ENCODE measurements around the gene RGS7. TPM values are rescaled to one million over a fixed set of nuclear protein-coding genes. Genes with fewer than 3 reads are reported as not detected.
"Not testable (repeated sequence)": the region's sequence is repeated elsewhere in the genome, so short reads cannot be mapped to it uniquely, and the experiment has no call there.

Gene RGS7
- total RNA-seq, 1 donor from 2014 or later, result 16.0 TPM

GRCh38 chr1:240792915-240793529, 564.0 kb downstream of the RGS7 start:
- no peak for DNase-seq
- TF ChIP-seq CTCF (IDR thresholded peaks at IDR 0.05; ENCODE audit: partially characterized antibody, unreplicated experiment), result no peak
- Mint-ChIP-seq H3K9me3 (ENCODE audit: unreplicated experiment) (no peaks in the 10 kb centered on the region), H3K36me3 (ENCODE audit: unreplicated experiment) (peaks cover 5% of the 10 kb centered on the region), H3K4me1 (ENCODE audit: low read depth, unreplicated experiment) (peaks cover 1% of the 10 kb centered on the region), H3K4me3 (ENCODE audit: unreplicated experiment) (no peak overlapping the region), H3K27me3 (ENCODE audit: unreplicated experiment) (no peaks in the 10 kb centered on the region), H3K27ac (ENCODE audit: unreplicated experiment) (no peak overlapping the region)

- H3K4me1 Mint-ChIP-seq (ENCODE audit: low read depth, unreplicated experiment), result no peaks in the 10 kb centered on the region
- no peak overlapping the region for H3K27ac Mint-ChIP-seq (ENCODE audit: unreplicated experiment)
- TF ChIP-seq CTCF (IDR thresholded peaks at IDR 0.05; ENCODE audit: partially characterized antibody, unreplicated experiment), result no peak
- no peak for DNase-seq
- H3K9me3 Mint-ChIP-seq (ENCODE audit: unreplicated experiment), result no peaks in the 10 kb centered on the region
- H3K36me3 Mint-ChIP-seq (ENCODE audit: unreplicated experiment), result peaks cover 5% of the 10 kb centered on the region
- no peak overlapping the region for H3K4me3 Mint-ChIP-seq (ENCODE audit: unreplicated experiment)
- no peaks in the 10 kb centered on the region for H3K27me3 Mint-ChIP-seq (ENCODE audit: unreplicated experiment)
Observed at GRCh38 chr1:240790856-240791255, 566.1 kb downstream of the RGS7 start.

GRCh38 chr1:240786880-240787279, 570.1 kb downstream of the RGS7 start:
- no peak for DNase-seq
- no peaks in the 10 kb centered on the region for H3K27me3 Mint-ChIP-seq (ENCODE audit: unreplicated experiment)
- H3K4me1 Mint-ChIP-seq (ENCODE audit: low read depth, unreplicated experiment), result no peaks in the 10 kb centered on the region
- H3K36me3 Mint-ChIP-seq (ENCODE audit: unreplicated experiment), result peaks cover 5% of the 10 kb centered on the region
- peaks cover 2% of the 10 kb centered on the region for H3K9me3 Mint-ChIP-seq (ENCODE audit: unreplicated experiment)
- no peak overlapping the region for H3K27ac Mint-ChIP-seq (ENCODE audit: unreplicated experiment)
- H3K4me3 Mint-ChIP-seq (ENCODE audit: unreplicated experiment), result no peak overlapping the region
- no peak for TF ChIP-seq CTCF (IDR thresholded peaks at IDR 0.05; ENCODE audit: partially characterized antibody, unreplicated experiment)

DNA sequence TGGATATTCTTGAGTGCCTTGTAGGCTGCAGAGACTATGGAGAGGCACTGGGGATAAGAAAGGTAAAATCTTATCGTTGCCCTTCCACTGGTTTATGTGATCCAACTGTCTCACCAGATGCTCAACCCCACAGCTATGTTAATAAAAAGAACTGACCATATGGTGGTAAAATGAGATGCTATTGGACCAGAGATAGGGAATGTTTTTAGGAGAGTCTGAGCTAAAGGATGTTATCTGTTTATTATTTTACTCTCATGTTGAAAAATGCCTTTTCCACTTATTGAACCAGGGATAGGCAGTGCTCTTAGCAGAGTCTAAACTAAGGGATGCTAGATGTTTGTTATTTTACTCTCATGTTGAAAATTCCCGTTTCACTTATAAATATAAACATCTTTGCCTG, 572.2 kb downstream of the RGS7 start:
- no peak overlapping the region for H3K27ac Mint-ChIP-seq (ENCODE audit: unreplicated experiment)
- H3K4me3 Mint-ChIP-seq (ENCODE audit: unreplicated experiment), result no peak overlapping the region
- TF ChIP-seq CTCF (IDR thresholded peaks at IDR 0.05; ENCODE audit: partially characterized antibody, unreplicated experiment), result no peak
- no peaks in the 10 kb centered on the region for H3K27me3 Mint-ChIP-seq (ENCODE audit: unreplicated experiment)
- no peak for DNase-seq
- peaks cover 5% of the 10 kb centered on the region for H3K36me3 Mint-ChIP-seq (ENCODE audit: unreplicated experiment)
- H3K4me1 Mint-ChIP-seq (ENCODE audit: low read depth, unreplicated experiment), result no peaks in the 10 kb centered on the region
- peaks cover 2% of the 10 kb centered on the region for H3K9me3 Mint-ChIP-seq (ENCODE audit: unreplicated experiment)

DNA sequence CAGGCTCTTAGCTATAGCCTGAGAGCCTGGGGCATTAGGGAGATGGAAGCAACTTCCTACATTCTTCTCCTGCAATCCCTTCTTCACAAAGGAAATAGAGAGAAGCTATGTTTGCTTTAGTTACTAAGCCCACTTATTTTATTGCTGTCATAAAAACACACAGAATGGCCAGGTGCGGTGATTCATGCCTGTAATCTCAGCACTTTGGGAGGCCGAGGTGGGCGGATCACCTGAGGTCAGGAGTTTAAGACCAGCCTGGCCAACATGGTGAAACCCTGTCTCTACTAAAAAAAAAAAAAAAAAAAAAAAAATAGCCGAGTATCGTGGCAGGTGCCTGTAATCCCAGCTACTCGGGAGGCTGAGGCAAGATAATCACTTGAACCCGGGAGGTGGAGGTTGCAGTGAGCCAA, 573.3 kb downstream of the RGS7 start:
- not testable (repeated sequence) for H3K27ac Mint-ChIP-seq (ENCODE audit: unreplicated experiment); H3K27me3 Mint-ChIP-seq (ENCODE audit: unreplicated experiment); H3K4me3 Mint-ChIP-seq (ENCODE audit: unreplicated experiment); H3K9me3 Mint-ChIP-seq (ENCODE audit: unreplicated experiment); DNase-seq; H3K36me3 Mint-ChIP-seq (ENCODE audit: unreplicated experiment); H3K4me1 Mint-ChIP-seq (ENCODE audit: low read depth, unreplicated experiment)
